Body of pancreas (tissue), 4 donors: ENCODE results near the gene IFFO2.

Source experiments
- CTCF ChIP-seq, 7 experiments: fragments of 450-650 bp in 4 of 7; fragments of 200-600 bp in 3 of 7; sonication (generic) in 3 of 7; IDR thresholded peaks; one replicate each; pipeline ENCODE4 v1.5.1; 2016 to 2019; ENCODE audit warnings: antibody characterized with exemption in 7 of 7
- POLR2A ChIP-seq, 3 donors: fragments of 450-650 bp; IDR thresholded peaks; one replicate each; pipeline ENCODE4 v1.6.1; 2016; ENCODE audit warnings: antibody characterized with exemption in 3 of 3, mild to moderate bottlenecking in 2 of 3

- TF ChIP-seq POLR2A (IDR thresholded peaks at IDR 0.05) (no peak), CTCF (IDR thresholded peaks at IDR 0.05) (no peak)
Measured at GRCh38 chr1:18854331-18855025, 102.0 kb downstream of the IFFO2 start.
